HepG2 (cell line): Measurements from ENCODE around the gene AK2. TPM values are rescaled to one million over a fixed set of nuclear protein-coding genes. Genes with fewer than 3 reads are reported as not detected.

Experiments
- ATAD3A ChIP-seq: sonication (generic); formaldehyde crosslinking; IDR thresholded peaks from 2 replicates; pipeline ENCODE4 v1.4.0; 2020; ENCODE audit warnings: missing genetic modification reagents
- FOXJ3 ChIP-seq: sonication (generic); formaldehyde crosslinking; IDR thresholded peaks from 2 replicates; pipeline ENCODE4 v1.4.0; 2020; ENCODE audit warnings: missing genetic modification reagents, mild to moderate bottlenecking, borderline replicate concordance
- HDAC1 ChIP-seq: sonication (generic); formaldehyde crosslinking; IDR thresholded peaks from 2 replicates; pipeline ENCODE4 v1.5.1; 2020; ENCODE audit warnings: mild to moderate bottlenecking, missing genetic modification reagents
- HOXA9 ChIP-seq: sonication (generic); formaldehyde crosslinking; IDR thresholded peaks from 2 replicates; pipeline ENCODE4 v1.8.1; 2022; ENCODE audit warnings: missing genetic modification reagents, mild to moderate bottlenecking, moderate library complexity, borderline replicate concordance
- ISX ChIP-seq: sonication (generic); formaldehyde crosslinking; conservative IDR thresholded peaks from 2 replicates; pipeline ENCODE4 v1.5.0; 2020; ENCODE audit warnings: missing genetic modification reagents
- PAWR ChIP-seq: sonication (generic); formaldehyde crosslinking; IDR thresholded peaks from 2 replicates; pipeline ENCODE4 v1.4.0; 2020; ENCODE audit warnings: missing genetic modification reagents, mild to moderate bottlenecking, borderline replicate concordance
- SOX5 ChIP-seq: IDR thresholded peaks from 2 replicates; pipeline ENCODE4 v1.6.1; 2016; ENCODE audit warnings: borderline replicate concordance
- ZNF136 ChIP-seq: sonication (generic); formaldehyde crosslinking; IDR thresholded peaks from 2 replicates; pipeline ENCODE4 v1.8.1; 2022; ENCODE audit warnings: low read depth, mild to moderate bottlenecking, moderate library complexity, missing genetic modification reagents
- ZNF292 ChIP-seq: sonication (generic); formaldehyde crosslinking; IDR thresholded peaks from 2 replicates; pipeline ENCODE4 v1.8.1; 2022; ENCODE audit warnings: mild to moderate bottlenecking, low read depth, missing genetic modification reagents, borderline replicate concordance
- ZNF331 ChIP-seq: sonication (generic); formaldehyde crosslinking; IDR thresholded peaks from 2 replicates; pipeline ENCODE4 v1.4.0; 2020; ENCODE audit warnings: missing genetic modification reagents
- ZNF746 ChIP-seq: sonication (generic); formaldehyde crosslinking; IDR thresholded peaks from 2 replicates; pipeline ENCODE4 v1.8.0; 2022; ENCODE audit warnings: mild to moderate bottlenecking, missing genetic modification reagents
- ZNF768 ChIP-seq: sonication (generic); formaldehyde crosslinking; IDR thresholded peaks from 2 replicates; pipeline ENCODE4 v1.4.0; 2020; ENCODE audit warnings: missing genetic modification reagents
- polyA plus RNA-seq, 8 experiments: library from polyadenylated mRNA; depleted of rRNA in 3 of 8; stranded (reverse) in 7 of 8; unstranded in 1 of 8; fragments of >200 nt; fragmentation: Illumina TruSeq in 4 of 8; extraction: Trizol in 4 of 8; gene quantifications; 2 replicates each; pipeline versions ENCODE4 v1.2.1 to v1.2.3, GENCODE V29; 2011 to 2016; ENCODE audit warnings: low read depth in 4 of 8, missing spikeins in 1 of 8, mixed read lengths in 1 of 8; ENCODE audit not compliant: insufficient read depth in 1 of 8
- total RNA-seq, 5 experiments: library from RNA; depleted of rRNA; stranded (reverse); fragments of >200 nt; fragmentation: Illumina TruSeq; extraction: Trizol; gene quantifications; 2 replicates each; pipeline ENCODE4 v1.2.3, GENCODE V29; 2016; ENCODE audit warnings: low read depth in 1 of 5
- TF ChIP-seq, protein P1 (sequence below): sonication (generic); formaldehyde crosslinking; IDR thresholded peaks from 2 replicates; pipeline ENCODE4 v1.5.0; 2020; ENCODE audit warnings: missing genetic modification reagents
- TF ChIP-seq, protein P2 (sequence below): sonication (generic); formaldehyde crosslinking; IDR thresholded peaks from 2 replicates; pipeline ENCODE4 v1.8.1; 2023; ENCODE audit warnings: mild to moderate bottlenecking, inconsistent platforms, moderate library complexity, missing genetic modification reagents, borderline replicate concordance
- TF ChIP-seq, protein P3 (sequence below): sonication (generic); formaldehyde crosslinking; IDR thresholded peaks from 2 replicates; pipeline ENCODE4 v1.5.0; 2020; ENCODE audit warnings: missing genetic modification reagents, mild to moderate bottlenecking, borderline replicate concordance
- TF ChIP-seq, protein P4 (sequence below): sonication (generic); formaldehyde crosslinking; IDR thresholded peaks from 2 replicates; pipeline ENCODE4 v1.8.1; 2023; ENCODE audit warnings: missing genetic modification reagents, inconsistent platforms, borderline replicate concordance
- TF ChIP-seq, protein P5 (sequence below): sonication (generic); formaldehyde crosslinking; IDR thresholded peaks from 2 replicates; pipeline ENCODE4 v1.4.0; 2020; ENCODE audit warnings: missing genetic modification reagents
- TF ChIP-seq, protein P6 (sequence below): sonication (generic); formaldehyde crosslinking; IDR thresholded peaks from 2 replicates; pipeline ENCODE4 v1.4.0; 2020; ENCODE audit warnings: missing genetic modification reagents
- TF ChIP-seq, protein P7 (sequence below): IDR thresholded peaks from 2 replicates; pipeline ENCODE4 v1.6.1; 2016; ENCODE audit warnings: missing genetic modification reagents, missing compliant biosample characterization

The AK2 gene
- total and polyA plus RNA-seq, 2 of the 13 experiments (the other 11 are each of a cell fraction or from before 2014, with no cell fraction given): 170 to 188 TPM

DNA sequence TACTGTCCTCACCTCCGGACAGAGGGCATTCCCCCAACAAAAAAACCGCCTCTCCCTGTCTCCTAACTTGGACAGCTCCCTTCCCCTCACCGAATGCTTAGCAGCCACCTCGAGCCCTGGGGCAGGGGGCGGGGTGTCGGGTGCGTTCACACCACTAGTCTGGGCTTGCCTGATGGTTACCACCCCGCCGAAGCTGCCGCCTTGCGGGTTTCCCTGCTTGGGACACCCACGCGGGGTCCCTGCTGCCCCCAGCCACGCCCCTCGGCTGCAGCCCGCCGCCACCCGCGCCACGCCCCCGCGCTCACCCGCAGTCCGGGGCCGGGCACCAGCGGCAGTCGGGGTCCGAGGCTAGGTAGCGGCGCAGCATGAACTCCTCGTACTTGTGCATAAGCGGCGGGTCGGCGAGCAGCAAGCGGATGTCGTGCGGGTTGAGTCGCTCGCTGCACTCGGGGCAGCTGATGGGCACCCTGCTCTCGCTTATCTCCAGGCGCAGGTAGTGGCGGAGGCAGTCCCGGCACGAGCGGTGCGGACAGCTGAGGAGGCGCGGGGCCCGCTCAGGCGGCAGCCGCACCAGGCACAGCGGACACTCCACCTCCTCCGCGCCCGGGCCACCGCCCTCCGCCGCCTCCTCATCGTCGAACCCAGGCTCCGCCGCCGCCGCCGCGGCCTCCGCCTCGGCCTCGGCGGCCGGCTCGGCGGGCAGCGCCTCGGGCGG lies 72.8 kb downstream of the AK2 start (continued):
- TF ChIP-seq, protein P1, sequence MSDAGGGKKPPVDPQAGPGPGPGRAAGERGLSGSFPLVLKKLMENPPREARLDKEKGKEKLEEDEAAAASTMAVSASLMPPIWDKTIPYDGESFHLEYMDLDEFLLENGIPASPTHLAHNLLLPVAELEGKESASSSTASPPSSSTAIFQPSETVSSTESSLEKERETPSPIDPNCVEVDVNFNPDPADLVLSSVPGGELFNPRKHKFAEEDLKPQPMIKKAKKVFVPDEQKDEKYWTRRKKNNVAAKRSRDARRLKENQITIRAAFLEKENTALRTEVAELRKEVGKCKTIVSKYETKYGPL (CRISPR knock-in tag): no peak
- TF ChIP-seq, protein P2, sequence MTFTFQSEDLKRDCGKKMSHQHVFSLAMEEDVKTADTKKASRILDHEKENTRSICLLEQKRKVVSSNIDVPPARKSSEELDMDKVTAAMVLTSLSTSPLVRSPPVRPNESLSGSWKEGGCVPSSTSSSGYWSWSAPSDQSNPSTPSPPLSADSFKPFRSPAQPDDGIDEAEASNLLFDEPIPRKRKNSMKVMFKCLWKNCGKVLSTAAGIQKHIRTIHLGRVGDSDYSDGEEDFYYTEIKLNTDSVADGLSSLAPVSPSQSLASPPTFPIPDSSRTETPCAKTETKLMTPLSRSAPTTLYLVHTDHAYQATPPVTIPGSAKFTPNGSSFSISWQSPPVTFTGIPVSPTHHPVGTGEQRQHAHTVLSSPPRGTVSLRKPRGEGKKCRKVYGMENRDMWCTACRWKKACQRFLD (CRISPR knock-in tag): 0 out of 2 replicates have a peak, but pooled peaks have one; percentile 29
- TF ChIP-seq ZNF768 (no peak), HDAC1 (peak; percentile 79), ZNF746 (CRISPR knock-in tag) (no peak), ZNF331 (CRISPR knock-in tag) (no peak), ZNF292 (no peak), PAWR (no peak), FOXJ3 (CRISPR knock-in tag) (no peak), ZNF136 (CRISPR knock-in tag) (no peak), ATAD3A (CRISPR knock-in tag) (0 out of 2 replicates have a peak, but pooled peaks have one; percentile 62), SOX5 (CRISPR knock-in tag) (no peak), ISX (CRISPR knock-in tag) (no peak), HOXA9 (CRISPR knock-in tag) (no peak)
- TF ChIP-seq, protein P3, sequence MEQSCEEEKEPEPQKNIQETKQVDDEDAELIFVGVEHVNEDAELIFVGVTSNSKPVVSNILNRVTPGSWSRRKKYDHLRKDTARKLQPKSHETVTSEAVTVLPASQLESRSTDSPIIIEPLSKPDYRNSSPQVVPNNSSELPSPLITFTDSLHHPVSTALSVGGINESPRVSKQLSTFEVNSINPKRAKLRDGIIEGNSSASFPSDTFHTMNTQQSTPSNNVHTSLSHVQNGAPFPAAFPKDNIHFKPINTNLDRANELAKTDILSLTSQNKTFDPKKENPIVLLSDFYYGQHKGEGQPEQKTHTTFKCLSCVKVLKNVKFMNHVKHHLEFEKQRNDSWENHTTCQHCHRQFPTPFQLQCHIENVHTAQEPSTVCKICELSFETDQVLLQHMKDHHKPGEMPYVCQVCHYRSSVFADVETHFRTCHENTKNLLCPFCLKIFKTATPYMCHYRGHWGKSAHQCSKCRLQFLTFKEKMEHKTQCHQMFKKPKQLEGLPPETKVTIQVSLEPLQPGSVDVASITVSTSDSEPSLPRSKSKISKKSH (CRISPR knock-in tag): no peak
- TF ChIP-seq, protein P4, sequence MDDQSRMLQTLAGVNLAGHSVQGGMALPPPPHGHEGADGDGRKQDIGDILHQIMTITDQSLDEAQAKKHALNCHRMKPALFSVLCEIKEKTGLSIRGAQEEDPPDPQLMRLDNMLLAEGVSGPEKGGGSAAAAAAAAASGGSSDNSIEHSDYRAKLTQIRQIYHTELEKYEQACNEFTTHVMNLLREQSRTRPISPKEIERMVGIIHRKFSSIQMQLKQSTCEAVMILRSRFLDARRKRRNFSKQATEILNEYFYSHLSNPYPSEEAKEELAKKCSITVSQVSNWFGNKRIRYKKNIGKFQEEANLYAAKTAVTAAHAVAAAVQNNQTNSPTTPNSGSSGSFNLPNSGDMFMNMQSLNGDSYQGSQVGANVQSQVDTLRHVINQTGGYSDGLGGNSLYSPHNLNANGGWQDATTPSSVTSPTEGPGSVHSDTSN (CRISPR knock-in tag): no peak
- TF ChIP-seq, protein P5, sequence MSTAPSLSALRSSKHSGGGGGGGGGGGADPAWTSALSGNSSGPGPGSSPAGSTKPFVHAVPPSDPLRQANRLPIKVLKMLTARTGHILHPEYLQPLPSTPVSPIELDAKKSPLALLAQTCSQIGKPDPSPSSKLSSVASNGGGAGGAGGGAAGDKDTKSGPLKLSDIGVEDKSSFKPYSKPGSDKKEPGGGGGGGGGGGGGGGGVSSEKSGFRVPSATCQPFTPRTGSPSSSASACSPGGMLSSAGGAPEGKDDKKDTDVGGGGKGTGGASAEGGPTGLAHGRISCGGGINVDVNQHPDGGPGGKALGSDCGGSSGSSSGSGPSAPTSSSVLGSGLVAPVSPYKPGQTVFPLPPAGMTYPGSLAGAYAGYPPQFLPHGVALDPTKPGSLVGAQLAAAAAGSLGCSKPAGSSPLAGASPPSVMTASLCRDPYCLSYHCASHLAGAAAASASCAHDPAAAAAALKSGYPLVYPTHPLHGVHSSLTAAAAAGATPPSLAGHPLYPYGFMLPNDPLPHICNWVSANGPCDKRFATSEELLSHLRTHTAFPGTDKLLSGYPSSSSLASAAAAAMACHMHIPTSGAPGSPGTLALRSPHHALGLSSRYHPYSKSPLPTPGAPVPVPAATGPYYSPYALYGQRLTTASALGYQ (CRISPR knock-in tag): no peak
- TF ChIP-seq, protein P6, sequence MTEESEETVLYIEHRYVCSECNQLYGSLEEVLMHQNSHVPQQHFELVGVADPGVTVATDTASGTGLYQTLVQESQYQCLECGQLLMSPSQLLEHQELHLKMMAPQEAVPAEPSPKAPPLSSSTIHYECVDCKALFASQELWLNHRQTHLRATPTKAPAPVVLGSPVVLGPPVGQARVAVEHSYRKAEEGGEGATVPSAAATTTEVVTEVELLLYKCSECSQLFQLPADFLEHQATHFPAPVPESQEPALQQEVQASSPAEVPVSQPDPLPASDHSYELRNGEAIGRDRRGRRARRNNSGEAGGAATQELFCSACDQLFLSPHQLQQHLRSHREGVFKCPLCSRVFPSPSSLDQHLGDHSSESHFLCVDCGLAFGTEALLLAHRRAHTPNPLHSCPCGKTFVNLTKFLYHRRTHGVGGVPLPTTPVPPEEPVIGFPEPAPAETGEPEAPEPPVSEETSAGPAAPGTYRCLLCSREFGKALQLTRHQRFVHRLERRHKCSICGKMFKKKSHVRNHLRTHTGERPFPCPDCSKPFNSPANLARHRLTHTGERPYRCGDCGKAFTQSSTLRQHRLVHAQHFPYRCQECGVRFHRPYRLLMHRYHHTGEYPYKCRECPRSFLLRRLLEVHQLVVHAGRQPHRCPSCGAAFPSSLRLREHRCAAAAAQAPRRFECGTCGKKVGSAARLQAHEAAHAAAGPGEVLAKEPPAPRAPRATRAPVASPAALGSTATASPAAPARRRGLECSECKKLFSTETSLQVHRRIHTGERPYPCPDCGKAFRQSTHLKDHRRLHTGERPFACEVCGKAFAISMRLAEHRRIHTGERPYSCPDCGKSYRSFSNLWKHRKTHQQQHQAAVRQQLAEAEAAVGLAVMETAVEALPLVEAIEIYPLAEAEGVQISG (CRISPR knock-in tag): 0 out of 2 replicates have a peak, but pooled peaks have one; percentile 25
- TF ChIP-seq, protein P7, sequence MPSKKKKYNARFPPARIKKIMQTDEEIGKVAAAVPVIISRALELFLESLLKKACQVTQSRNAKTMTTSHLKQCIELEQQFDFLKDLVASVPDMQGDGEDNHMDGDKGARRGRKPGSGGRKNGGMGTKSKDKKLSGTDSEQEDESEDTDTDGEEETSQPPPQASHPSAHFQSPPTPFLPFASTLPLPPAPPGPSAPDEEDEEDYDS (CRISPR knock-in tag): 0 out of 2 replicates have a peak, but pooled peaks have one; percentile 15
